Stimulated activated CD4-positive, alpha-beta T cell treated with anti-CD3 and anti-CD28 coated beads, Interleukin-4, amount 100 ng/mL, for 4 hours (primary cell): ENCODE results near the gene PCDH9.

Experiments
- DNase-seq, 2 experiments: peaks; one replicate each; pipeline ENCODE4 v3.0.0-alpha.2; 2020

PCDH9 gene

DNA sequence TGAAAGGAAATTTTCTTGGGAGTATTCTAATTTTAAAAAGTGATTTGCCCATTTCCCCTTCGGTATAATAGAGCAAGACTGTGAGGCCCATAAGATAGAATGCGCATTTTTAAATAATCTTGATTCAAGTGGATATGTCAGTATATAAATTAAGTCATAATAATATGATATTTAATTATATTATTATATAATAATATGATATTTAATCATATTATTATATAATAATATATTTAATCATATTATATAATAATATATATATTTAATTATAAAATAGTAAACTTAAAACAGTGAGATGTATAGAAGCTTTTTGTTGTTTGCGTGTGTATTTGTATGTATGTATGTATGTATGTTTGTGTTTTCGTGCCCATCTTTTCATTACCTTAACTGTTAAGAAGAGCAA, 682.5 kb downstream of the PCDH9 start:
- DNase-seq, result no peak

DNA sequence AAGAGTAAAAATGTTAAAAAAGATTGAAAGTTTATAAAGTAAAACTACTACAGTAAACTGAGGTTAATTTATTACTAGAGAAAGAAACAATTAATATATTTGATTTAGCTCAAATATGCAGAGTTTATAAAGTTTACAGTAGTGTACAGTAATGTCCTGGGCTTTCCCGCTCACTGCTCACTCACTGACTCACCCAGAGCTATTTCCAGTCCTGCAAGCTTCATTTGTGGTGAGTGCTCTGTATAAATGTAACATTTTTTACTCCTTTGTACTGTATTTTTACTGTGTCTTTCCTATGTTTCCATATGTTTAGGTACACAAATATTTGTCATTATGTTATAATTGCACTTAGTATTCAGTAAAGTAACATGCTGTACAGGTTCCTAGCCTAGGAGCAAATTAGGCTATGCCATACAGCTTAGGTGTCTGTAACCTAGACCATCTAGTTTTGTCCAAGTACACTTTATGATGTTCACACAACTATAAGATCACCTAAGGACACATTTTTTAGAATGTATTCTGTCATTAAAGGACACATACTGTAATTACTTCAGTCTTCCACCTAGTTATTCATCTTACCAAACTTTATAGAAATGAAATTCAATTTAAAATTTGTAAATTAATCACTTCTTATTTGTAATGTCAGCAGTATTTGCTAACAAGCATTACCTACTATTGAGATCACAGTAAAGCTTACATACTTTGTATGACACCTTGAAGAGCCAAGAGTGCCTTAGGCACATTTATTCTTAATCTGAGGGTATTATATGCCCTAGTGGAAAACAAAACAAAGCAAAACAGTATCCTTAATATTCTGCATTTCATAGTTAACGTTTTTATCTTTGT, 683.4 kb downstream of the PCDH9 start:
- DNase-seq, result no peak

DNA sequence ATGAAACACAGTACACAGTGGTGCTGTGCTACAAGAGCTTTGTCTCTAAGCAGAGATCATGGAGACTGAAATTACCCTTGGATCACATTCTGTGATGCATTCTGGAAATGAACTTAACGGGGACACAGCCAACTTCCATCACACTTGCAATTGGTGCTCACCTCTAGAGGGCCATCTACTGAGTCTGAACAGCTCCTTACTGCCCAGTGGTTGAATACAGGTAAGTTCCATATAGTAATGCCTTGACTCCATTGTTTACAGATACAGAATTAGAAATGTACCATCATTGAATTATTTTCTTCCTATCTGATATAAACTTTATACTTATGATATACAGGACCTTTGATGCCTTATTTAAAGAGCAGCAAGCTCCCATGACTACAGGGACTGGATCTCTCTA, 686.4 kb downstream of the PCDH9 start:
- no peak for DNase-seq

DNA sequence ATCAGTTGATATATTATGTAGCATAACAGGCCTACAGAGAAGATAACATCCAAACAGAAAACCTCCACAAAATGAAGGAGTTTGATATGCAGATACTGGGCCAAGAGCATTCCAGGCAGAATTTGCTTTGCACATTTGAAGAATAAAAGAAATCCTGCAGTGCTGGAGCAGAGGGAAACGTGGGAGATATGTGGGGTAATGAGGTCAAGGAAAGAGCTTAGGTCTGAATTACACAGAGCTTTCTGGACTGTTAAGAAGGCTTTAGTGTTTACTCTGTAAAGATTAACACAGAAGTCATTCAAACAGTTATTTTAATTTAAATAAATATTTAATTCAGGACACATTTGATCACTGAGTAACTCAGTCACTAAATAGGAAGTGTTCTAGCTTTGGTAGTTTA, 692.7 kb downstream of the PCDH9 start:
- no peak for DNase-seq

DNA sequence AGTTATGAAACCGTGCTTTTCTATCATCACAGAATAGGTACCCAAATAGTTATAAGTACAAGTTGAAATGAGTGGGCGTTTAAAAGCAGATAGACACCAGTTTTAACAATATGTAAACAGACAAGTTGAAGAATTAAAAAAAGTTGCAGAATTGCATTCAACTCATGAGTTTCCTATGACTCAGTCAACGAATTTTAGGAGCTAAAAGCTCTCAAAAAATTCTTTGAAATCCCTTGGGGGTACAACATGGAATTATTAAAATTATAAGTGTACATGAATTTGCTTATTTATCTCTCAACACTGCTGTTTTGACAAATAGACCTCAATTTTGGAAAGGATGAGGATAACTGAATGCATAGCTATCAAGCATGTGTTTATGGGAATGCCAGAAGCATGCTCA, 693.4 kb downstream of the PCDH9 start:
- no peak for DNase-seq

DNA sequence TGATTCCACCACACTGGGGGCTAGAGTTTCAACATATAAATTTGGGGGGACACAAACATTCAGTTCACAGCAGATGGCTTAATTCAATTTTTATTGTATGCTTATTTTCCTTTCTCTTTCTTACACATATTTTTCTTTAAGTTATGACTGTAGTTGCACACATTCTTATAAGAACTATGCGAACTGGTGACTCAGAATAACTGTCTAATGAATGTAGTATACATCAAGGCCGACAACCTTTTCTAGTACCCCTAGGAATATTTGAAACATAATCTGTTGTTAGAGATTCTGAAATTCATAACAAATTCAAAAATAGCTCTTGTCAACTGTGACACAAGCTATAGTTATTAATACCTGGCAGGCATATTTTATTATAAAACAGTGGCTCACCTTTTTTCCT, 695.6 kb downstream of the PCDH9 start:
- DNase-seq, result no peak

DNA sequence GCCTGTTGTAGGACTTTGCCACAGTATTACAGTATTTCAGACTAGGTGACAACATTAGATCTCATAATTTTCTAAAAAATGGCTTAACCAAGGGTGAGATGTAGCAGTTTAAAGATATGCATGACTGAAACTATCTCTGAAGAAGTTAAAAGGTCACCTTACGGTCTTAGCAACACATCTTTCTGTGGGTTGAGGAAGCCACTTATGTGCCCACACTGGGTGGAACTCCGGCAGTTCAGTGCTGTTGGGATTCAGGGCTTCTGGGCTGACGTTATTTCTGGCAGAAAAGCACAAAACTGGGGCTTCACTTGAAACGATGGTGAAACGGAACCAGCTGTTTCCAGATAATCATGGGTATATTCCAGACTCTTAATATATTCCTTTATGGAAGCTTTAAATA, 697.3 kb downstream of the PCDH9 start:
- no peak for DNase-seq

DNA sequence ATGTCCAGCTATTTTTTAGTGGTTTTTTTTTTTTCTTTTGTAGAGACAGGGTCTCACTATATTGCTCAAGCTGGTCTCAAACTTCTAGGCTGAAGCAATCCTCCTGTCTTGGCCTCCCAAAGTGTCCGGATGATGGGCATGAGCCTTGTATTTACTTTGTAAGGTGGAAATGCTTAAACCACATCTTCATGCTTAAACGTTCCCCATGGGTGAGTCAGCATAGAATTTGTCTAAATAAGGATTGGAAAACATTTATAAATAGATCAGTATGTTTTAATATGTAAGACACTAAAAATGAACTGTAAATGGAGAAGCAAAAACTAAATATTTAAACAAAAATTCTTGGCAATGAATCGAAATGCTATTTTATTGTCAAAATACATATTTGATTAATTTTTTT, 698.0 kb downstream of the PCDH9 start:
- DNase-seq, result no peak

DNA sequence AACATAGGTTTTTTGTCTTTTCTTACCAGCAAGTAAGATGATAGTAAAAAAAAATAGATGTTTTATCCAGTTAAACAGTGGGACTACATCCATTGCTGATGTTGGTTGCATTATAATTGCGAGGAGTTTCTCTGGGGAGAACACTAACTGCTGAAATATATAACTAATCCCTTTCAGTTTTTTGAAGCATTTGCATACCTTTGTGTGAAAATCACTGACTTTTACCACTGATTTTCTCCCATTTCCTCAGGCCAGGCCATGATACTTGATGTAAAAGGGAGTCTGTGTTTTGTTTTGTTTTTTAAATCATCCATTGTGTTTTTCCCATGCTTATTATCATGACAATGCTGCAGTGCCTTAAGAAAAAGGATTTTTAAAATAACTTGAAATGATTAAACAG, 699.5 kb downstream of the PCDH9 start:
- no peak for DNase-seq

DNA sequence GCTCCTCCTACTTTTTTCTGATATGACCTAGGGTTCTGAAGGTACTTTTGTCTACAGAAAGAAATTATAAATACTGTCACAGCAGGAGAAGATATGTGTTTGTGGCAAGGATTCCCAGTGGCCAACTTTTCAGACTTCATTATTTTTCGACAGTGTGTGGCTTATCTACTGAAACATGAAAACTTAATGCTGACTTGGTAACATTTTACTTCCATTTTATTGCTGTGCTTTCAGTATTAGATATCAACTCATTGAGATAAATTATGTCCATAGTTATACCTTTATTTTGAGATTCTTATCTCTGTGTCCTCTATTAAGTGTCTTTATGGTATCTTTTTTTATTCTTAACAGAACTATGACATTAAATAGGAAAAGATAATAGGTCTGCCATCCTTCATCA, 700.0 kb downstream of the PCDH9 start:
- no peak for DNase-seq

DNA sequence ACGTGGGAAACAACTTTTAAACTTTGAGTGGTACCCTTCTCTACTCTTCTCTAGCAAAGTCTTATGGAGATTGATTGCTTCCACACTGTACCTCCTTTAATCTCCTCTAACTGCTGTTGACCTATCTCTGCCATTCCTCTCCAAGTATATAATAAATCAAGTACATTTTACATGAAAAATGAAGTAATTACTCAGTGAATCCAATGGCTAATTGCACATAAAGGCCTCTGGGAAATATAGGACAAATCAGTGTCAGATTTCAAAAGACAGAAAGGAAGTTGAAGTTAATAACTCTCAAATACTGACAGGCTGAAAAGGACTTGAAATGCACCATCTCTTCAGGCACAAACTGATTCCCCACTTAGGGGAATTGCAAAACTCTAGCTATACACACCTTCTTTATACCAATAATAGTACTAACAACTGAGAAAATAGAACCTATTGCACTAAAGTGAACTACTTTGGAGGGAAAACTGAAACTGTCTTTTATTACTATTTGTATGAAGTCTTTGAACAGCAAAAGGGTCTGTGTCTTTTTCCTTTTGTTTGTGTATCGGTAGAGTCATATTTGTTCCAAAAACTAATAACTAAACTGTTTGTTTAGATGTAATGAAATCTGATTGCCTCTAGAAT, 701.1 kb downstream of the PCDH9 start:
- no peak for DNase-seq

DNA sequence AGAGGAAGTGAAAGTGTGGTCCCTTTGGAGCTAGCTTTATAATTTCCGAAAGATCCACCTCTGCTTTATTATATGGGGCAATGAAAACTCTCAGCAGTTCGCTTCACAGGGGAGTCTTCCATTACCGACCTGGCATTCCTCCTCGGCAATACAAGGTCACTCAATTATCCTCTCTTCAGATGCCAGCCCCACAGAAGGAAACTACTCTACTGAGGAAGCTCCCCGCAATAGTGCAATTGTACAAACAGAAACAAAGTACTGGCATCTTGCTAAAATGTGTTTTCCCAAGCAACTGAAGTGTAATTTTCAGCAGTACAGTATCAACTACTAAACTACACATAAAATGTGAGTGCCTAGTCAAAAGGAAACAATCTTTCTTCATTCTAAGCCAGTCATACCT, 702.0 kb downstream of the PCDH9 start:
- no peak for DNase-seq

DNA sequence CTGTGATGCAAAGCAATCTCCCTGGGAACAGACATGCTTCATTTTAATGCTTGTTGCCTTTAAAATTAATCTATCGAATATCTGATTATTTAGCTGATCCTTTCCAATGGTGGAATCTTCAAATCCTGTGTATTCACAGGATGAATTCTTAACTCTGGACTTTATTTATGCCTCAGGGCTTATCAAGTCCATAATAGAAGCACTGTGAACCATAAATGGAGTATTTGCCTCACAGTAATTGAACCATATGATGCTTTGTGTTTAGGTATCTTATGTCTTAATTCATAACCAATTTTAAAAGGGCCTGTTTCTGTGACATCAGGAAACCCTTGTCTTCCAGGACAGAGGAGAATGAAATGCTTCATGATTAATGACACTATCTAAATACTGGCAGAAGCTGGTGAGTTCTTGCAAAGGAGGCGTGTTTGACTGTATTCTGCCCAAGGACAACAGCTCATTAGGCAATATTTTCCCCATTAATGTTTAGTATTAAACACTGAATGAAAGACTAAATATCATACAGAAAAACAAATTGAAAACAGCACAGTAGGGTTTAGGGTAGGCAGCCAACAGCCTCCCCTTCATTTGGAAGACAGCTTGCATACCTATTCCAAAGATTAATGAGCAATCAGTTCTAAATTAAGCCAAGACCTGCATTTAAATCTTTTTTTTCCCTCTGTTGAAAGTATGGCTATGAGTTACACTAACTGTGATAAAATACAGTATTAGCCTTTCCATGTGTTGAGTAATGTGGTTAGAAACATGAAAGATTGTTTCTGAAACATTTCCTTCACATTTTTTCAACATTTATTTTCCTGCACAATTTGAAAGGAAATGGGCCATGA, 709.4 kb downstream of the PCDH9 start:
- DNase-seq, result no peak

DNA sequence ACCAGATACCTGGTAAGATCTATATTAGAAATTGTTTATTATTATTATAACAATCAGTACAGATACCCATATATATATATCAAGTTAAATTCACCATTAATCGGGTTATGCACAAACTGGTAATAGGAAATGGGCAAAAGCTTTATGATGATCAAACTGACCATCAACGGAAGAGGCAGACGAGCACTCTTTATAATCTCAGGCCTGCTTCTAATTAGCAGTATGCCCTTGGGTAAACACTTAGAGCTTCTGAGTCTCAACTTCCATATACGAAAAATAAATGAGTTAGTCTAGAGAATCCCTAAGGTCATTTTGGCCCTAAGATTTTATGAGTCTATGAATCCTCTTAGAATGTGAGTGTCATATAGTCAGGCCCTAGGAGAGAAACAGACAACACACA, 710.9 kb downstream of the PCDH9 start:
- no peak for DNase-seq

DNA sequence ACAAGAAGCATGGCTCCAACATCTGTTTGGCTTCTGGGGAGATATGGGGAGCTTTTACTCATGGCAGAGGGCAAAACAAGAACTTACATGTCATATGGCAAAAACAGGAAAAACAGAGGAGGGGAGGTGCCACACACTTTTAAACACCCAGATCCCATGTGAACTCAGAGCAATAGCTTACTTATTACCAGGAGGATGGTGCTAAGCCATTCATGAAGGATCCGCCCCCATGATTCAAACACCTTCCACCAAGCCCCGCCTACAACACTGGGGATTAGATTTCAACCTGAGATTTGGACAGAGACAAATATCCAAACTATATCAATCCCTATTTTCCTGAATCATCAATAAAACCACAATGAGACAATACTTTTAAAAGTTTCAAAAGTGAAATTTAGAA, 712.1 kb downstream of the PCDH9 start:
- DNase-seq, result no peak

DNA sequence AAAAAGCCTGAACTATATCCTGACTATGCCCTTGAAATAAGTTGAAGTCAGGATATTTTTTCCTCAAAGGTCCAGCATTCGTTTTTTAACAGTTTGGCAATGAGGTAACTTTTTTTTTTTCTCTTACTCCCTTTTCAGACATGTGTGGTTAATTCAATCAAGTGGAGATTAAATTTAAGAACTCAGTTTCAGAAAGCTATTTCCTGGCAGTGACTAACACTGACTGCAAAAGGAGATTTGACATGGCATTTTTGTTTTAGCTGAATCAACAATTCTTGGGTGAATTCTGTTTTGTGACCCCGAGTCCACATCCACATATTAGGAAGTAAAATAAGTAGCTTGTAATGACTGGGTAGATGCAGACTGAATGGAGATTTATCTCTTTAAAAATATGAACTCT, 716.4 kb downstream of the PCDH9 start:
- no peak for DNase-seq

DNA sequence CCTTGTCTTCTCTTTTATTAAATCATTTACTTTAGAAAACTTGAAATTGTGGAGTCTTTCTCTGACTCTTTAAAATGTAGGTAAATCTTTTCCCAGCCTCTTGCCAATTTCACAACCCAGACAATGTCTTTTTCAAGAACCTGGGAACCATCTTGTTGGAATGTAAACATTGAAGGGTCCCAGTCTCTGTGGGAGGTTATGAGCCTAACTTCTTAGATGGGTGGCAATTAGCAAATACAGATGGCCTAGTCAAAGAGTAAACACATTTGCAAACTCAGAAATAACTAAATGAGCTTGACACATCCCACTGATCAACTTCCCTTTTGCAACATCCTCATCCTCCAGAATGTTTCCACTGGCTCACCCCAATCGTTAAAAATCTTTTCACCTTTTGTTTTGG, 721.0 kb downstream of the PCDH9 start:
- no peak for DNase-seq

DNA sequence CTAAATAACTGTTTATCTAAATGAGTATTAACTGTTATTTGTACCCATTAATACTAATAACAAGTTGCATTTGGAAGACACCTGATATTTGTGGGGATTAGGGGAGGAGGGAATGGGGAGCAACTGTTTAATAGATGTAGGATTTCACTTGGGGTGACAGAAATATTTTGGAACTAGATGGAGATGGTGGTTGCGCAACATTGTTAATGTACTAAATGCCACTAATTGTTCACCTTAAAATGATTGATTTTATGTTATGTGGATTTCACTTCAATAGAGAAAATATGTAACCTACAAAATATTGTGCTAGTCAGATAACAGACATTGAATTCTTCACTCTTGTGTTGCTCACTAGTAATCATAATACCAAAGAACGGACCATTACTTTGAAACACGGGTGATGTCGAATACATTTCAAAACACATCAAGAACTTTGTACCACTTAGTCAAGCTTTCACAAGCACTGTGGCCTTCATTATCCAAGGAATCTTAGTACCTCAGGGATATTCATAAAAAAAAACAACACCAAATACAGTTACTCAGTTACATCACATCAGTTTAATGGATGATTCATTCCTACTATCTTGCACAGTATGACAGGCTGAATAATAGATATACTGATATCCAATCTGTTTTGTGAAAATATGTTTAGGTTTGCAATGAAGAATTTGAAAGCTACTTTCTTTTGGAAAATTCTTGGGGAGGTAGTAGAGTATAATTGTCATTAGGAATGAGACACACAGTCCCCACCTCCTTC, 721.8 kb downstream of the PCDH9 start:
- no peak for DNase-seq

DNA sequence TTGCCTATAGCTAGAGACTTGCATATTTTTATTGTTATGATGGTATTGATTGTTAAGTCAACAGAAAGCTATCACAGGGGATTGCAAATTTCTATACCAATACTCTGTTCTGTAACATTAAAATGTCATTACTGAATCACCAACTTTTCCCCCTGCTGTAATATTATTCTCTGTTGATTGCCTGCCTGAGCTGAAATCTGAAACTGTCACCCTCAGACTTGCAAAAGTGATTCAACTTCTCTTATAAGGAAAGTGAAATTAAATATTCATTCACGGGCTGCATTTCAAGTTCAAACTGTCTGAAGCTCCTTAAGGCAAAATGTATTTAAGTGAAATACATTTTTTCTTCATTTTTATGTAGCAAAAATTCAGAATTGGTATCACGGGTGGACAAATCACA, 723.2 kb downstream of the PCDH9 start:
- no peak for DNase-seq

DNA sequence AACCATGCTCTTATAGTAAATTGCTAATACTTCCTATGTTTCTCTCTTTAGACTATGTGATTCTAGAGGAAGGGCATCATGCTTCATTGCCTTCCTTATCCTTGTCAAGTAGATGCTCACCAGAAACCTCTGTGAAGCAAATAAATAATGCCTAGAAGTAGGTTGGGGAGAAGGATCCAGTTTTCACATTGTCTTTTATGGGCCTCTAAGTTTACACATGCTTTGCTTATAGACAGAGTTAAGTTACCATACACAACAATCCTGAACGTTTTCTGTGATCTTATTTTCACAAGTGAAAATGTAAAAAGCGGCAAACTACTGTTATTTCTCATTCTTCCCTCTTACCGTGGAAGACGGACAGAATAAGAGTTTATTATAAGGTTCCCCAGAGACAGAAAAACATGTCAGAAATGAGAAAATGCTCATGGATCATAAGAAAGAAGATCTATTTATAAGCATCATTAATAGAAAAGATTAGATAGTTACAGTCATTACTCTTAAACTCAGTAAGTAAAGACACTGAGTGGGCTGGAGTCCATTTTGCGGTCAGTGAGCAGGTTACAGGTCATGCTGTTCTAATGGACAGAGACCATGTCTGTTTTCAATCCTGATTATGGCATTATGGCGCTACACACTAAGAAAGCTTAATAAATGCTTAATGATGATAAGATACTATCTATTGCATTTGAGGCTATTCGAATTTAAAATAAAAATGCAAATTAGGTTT, 723.9 kb downstream of the PCDH9 start:
- DNase-seq, result no peak

DNA sequence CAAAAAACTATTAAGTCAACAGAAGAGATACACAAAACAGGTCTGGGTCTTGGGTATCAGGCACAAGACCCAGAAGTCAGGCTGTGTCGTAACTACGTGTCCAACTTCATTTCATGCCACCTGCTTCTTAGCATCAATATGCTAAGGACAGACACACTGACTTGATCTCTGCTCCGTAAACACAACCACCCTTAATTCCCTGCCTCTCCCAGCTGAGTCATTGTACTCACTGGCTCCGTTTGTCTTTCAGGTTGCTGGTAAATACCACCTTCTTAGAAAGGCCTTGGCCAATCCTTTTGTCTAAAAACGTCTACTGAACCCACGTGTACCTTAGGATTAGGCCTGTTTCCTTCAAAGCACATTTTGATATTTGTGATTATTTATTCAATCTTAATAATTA, 726.2 kb downstream of the PCDH9 start:
- no peak for DNase-seq

DNA sequence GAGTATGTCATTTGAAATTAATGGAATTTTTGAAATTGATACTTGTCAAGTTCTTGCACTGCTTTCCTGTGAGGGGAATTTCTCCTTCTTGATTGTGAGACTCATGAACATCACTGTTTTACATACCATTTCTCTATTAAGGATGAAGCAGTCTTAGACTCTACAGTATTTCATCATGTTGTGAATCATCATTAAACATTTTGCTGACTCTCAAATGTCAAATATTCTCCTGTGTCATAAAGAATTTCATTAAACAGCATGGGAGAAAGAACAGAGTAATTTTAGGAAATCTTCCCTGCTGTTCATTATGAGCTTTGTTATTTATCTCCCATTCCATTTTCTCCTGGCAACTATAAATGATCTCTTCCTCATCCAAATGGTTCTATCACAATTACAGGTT, 729.0 kb downstream of the PCDH9 start:
- no peak for DNase-seq
